Measurements from ENCODE around the gene NDUFA6.

NDUFA6 gene

GRCh38 chr22:42069801-42070516 lies 20.6 kb downstream of the NDUFA6 start:
- peaks cover 5% of the 10 kb centered on the region for H3K36me3 Mint-ChIP-seq (ENCODE audit: low read depth)
- peak overlapping the region; percentile 84 for H3K4me3 Mint-ChIP-seq
- no peaks in the 10 kb centered on the region for H3K27me3 Mint-ChIP-seq
- no peaks in the 10 kb centered on the region for H3K9me3 Mint-ChIP-seq
- ATAC-seq (no peak), DNase-seq (no peak)
- H3K4me1 Mint-ChIP-seq: peaks cover 29% of the 10 kb centered on the region
- H3K27ac Mint-ChIP-seq: peak overlapping the region; percentile 75

DNA sequence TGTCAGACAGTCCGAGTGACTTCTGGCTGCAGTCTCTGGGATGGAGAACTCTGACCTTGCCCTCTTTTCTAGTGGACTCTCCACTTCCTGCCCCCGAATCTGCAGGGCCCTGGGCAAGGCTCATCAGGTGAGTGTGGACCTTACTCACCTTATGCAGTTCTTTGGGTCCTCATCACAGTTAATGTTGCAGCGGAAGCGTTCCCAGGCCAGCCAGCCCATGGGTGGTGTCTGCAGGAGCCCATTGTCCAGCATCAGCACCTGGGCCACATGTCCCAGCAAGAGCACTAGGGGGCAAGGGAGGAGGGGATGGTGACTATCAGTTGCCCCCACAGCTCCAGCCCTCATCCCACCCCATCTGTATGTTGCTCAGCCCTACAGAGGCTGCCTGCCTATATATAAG lies 22.3 kb downstream of the NDUFA6 start:
- Mint-ChIP-seq H3K27me3 (no peaks in the 10 kb centered on the region), H3K9me3 (no peaks in the 10 kb centered on the region), H3K36me3 (ENCODE audit: low read depth) (peaks cover 5% of the 10 kb centered on the region), H3K4me1 (peaks cover 19% of the 10 kb centered on the region), H3K4me3 (no peak overlapping the region), H3K27ac (no peak overlapping the region)
- ATAC-seq (no peak), DNase-seq (no peak)

DNA sequence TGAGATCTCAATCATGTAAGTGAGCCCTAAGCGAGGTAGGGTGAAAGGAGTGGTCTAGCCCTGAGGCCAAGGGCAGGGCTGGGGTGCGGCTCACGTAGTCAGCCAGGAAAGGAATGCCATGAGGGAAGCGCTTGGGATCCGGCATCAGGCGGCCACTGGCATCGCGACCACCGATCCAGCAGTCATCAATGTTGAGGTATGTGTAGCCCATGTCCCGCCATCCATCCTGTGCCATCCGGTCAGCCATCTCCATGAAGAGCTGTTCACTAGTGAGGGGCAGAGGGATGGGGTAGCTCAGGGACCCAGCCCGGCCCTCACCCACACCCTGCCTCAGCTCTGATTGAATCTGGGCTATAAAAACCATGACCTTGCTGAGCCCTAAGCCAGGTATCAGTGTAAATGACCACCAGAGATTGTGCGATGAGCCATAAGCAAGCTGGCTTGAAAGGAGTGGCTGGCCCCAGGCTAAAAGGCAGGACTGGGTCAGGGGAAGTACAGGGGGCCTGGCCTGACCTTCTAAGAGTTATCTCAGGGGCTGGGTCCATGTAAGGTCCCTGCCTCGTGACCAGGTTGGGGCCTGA lies 22.8 kb downstream of the NDUFA6 start:
- no peak overlapping the region for H3K27ac Mint-ChIP-seq

DNA sequence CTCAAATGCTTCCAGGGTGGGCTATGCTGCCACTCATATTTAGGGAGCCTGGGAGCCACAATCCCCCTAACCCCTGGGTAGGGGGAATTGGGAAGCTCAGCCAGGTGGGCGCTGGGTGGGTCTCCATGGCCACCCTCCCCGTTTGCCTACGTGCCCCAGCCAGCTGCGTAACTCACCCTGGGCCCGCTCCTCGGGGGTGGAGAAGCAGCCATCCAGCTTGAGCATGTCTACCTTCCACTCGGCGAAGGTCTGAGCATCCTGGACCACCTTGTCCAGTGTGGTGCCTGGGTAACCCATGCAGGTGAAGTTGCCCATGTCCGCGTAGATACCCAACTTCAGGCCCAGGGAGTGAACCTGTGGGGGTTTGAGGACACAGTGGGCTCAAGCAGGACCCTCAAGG lies 23.6 kb downstream of the NDUFA6 start:
- Mint-ChIP-seq H3K27ac (no peak overlapping the region), H3K4me3 (no peak overlapping the region), H3K27me3 (no peaks in the 10 kb centered on the region), H3K4me1 (peaks cover 17% of the 10 kb centered on the region), H3K9me3 (no peaks in the 10 kb centered on the region), H3K36me3 (ENCODE audit: low read depth) (peaks cover 9% of the 10 kb centered on the region)
- no peak for DNase-seq
- ATAC-seq: no peak

More for the DNA sequence above, 22.8 kb downstream of the NDUFA6 start:
- Mint-ChIP-seq H3K9me3 (no peaks in the 10 kb centered on the region), H3K4me1 (peaks cover 17% of the 10 kb centered on the region), H3K4me3 (no peak overlapping the region), H3K27me3 (no peaks in the 10 kb centered on the region), H3K36me3 (ENCODE audit: low read depth) (peaks cover 6% of the 10 kb centered on the region)
- ATAC-seq (no peak), DNase-seq (no peak)

- peaks cover 9% of the 10 kb centered on the region for H3K36me3 Mint-ChIP-seq (ENCODE audit: low read depth)
- no peak overlapping the region for H3K27ac Mint-ChIP-seq
- DNase-seq (no peak), ATAC-seq (no peak)
- H3K9me3 Mint-ChIP-seq: no peaks in the 10 kb centered on the region
- no peaks in the 10 kb centered on the region for H3K27me3 Mint-ChIP-seq
- peaks cover 11% of the 10 kb centered on the region for H3K4me1 Mint-ChIP-seq
- no peak overlapping the region for H3K4me3 Mint-ChIP-seq
Observed at GRCh38 chr22:42066126-42066761, 24.3 kb downstream of the NDUFA6 start.

- peaks cover 13% of the 10 kb centered on the region for H3K36me3 Mint-ChIP-seq (ENCODE audit: low read depth)
- H3K27ac Mint-ChIP-seq: no peak overlapping the region
- H3K9me3 Mint-ChIP-seq: no peaks in the 10 kb centered on the region
- DNase-seq (no peak), ATAC-seq (no peak)
- no peaks in the 10 kb centered on the region for H3K27me3 Mint-ChIP-seq
- peaks cover 5% of the 10 kb centered on the region for H3K4me1 Mint-ChIP-seq
- H3K4me3 Mint-ChIP-seq: no peak overlapping the region
Observed at GRCh38 chr22:42065438-42066125, 25.0 kb downstream of the NDUFA6 start.

DNA sequence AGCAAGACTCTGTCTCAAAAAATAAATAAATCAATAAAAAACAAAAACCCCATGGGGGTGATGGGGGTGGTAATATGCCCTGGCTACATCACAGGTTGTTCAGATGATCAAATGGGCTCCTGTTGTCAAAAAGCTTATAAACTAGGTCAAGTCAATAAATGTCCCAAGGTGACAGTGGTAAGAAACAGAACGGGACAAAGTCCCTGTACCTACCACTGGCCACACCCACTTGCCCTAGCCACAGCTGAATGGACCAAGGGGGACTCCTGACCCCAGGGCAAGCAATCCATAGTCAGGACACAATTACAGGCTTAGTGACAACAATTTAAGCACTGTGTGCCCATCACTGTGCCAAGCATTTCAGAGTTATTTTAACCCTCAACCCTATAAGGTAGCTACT lies 25.9 kb downstream of the NDUFA6 start:
- Mint-ChIP-seq H3K4me3 (no peak overlapping the region), H3K36me3 (ENCODE audit: low read depth) (peaks cover 17% of the 10 kb centered on the region), H3K27me3 (no peaks in the 10 kb centered on the region), H3K9me3 (no peaks in the 10 kb centered on the region), H3K27ac (no peak overlapping the region), H3K4me1 (no peaks in the 10 kb centered on the region)
- no peak for ATAC-seq
- no peak for DNase-seq

DNA sequence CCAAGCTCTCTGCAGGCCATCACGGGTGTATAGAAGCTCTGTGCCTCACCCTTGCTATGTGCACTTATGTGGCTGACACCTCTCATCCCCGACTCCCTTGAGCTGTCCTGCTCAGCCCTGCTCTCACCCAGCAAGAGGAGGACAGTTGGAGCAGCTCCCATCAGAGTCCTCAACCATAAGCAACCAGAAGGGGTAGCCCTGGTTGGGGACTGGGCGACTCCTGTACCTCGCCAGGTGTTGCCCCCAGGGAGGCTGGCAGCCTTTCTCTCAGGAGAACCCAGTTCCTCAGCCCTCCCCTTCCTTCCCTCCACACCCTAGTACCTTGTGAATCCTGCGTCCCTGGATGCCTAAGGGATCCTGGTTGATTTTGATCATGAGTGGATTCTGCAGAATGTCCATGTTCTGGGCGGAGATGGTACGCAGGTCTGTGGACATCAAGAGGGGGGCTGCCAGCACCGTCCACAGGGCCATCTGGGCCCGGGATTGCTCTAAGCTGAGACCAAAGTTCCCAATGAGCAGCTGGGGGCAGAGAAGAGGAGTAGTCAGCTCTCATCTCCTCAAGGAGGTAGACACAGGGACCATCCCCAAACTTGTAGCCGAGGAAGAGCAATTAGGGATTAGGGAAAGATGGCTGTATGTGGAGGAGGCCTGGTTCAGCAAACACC lies 27.9 kb downstream of the NDUFA6 start:
- DNase-seq (no peak), ATAC-seq (no peak)
- H3K27me3 Mint-ChIP-seq: no peaks in the 10 kb centered on the region
- H3K4me1 Mint-ChIP-seq: no peaks in the 10 kb centered on the region
- no peak overlapping the region for H3K27ac Mint-ChIP-seq
- peaks cover 32% of the 10 kb centered on the region for H3K36me3 Mint-ChIP-seq (ENCODE audit: low read depth)
- H3K9me3 Mint-ChIP-seq: peaks cover 6% of the 10 kb centered on the region
- no peak overlapping the region for H3K4me3 Mint-ChIP-seq

- H3K4me3 Mint-ChIP-seq: no peak overlapping the region
- ATAC-seq (peak; percentile 36), DNase-seq (no peak)
- H3K4me1 Mint-ChIP-seq: no peaks in the 10 kb centered on the region
- peaks cover 19% of the 10 kb centered on the region for H3K9me3 Mint-ChIP-seq
- H3K27me3 Mint-ChIP-seq: no peaks in the 10 kb centered on the region
- peaks cover 38% of the 10 kb centered on the region for H3K36me3 Mint-ChIP-seq (ENCODE audit: low read depth)
- no peak overlapping the region for H3K27ac Mint-ChIP-seq
Observed at GRCh38 chr22:42061041-42061440, 29.5 kb downstream of the NDUFA6 start.

GRCh38 chr22:42060489-42060888 lies 30.1 kb downstream of the NDUFA6 start:
- ATAC-seq (no peak), DNase-seq (no peak)
- Mint-ChIP-seq H3K36me3 (ENCODE audit: low read depth) (peaks cover 38% of the 10 kb centered on the region), H3K27me3 (no peaks in the 10 kb centered on the region), H3K9me3 (peaks cover 19% of the 10 kb centered on the region), H3K4me3 (no peak overlapping the region), H3K4me1 (no peaks in the 10 kb centered on the region), H3K27ac (no peak overlapping the region)

- Mint-ChIP-seq H3K27ac (no peak overlapping the region), H3K4me3 (no peak overlapping the region), H3K36me3 (ENCODE audit: low read depth) (peaks cover 32% of the 10 kb centered on the region), H3K4me1 (no peaks in the 10 kb centered on the region), H3K9me3 (peaks cover 19% of the 10 kb centered on the region), H3K27me3 (no peaks in the 10 kb centered on the region)
- ATAC-seq: no peak
- DNase-seq: no peak
Observed at GRCh38 chr22:42056757-42057511, 33.6 kb downstream of the NDUFA6 start.

- H3K27me3 Mint-ChIP-seq: no peaks in the 10 kb centered on the region
- peaks cover 8% of the 10 kb centered on the region for H3K36me3 Mint-ChIP-seq (ENCODE audit: low read depth)
- H3K27ac Mint-ChIP-seq: no peak overlapping the region
- ATAC-seq: no peak
- no peaks in the 10 kb centered on the region for H3K4me1 Mint-ChIP-seq
- no peak for DNase-seq
- H3K9me3 Mint-ChIP-seq: peaks cover 13% of the 10 kb centered on the region
- H3K4me3 Mint-ChIP-seq: no peak overlapping the region
Observed at GRCh38 chr22:42052765-42053164, 37.8 kb downstream of the NDUFA6 start.

DNA sequence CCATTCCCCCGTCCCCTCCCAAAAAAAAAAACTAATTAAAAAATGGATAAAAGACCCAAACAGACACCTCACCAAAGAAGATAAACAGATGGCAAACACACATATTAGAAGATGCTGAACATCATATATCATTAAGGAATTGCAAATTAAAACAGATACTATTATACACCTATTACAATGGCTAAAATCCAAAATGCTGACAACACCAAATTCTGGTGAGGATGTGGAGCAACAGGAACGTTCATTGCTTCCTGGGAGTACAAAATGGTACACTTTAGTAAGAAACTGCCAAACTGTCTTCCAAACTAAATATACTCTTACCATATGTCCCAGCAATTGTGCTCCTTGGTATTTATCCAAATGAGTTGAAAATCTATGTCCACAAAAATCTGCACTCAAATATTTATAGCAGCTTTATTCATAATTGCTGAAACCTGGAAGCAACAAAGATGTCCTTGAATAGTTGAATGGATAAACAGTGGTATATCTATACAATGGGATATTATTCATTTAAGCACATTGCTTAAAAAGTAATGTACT lies 39.9 kb downstream of the NDUFA6 start:
- Mint-ChIP-seq H3K36me3 (ENCODE audit: low read depth) (no peaks in the 10 kb centered on the region), H3K27ac (no peak overlapping the region), H3K9me3 (no peaks in the 10 kb centered on the region), H3K4me1 (no peaks in the 10 kb centered on the region), H3K27me3 (no peaks in the 10 kb centered on the region), H3K4me3 (no peak overlapping the region)
- ATAC-seq: no peak
- DNase-seq: no peak

DNA sequence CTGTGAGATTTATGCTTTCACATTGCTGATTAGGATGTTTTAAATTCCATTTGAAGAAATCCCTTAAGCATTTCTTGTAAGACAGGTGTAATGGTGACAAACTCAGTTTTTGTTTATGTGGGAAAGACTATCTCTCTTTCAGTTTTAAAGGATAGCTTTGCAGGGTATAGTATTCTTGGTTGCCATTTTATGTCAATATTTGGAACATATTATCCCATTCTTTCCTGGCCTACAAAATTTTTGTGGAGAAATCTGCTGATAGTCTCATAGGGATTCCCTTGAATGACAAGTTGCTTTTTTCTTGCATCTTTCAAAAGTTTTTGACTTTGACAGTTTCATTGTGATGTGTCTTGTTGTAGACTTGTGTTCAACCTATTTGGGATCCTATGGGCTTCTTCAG lies 48.8 kb downstream of the NDUFA6 start:
- H3K36me3 Mint-ChIP-seq (ENCODE audit: low read depth): peaks cover 8% of the 10 kb centered on the region
- H3K4me1 Mint-ChIP-seq: no peaks in the 10 kb centered on the region
- no peaks in the 10 kb centered on the region for H3K27me3 Mint-ChIP-seq
- H3K9me3 Mint-ChIP-seq: peaks cover 19% of the 10 kb centered on the region
- no peak for ATAC-seq
- no peak overlapping the region for H3K27ac Mint-ChIP-seq
- no peak for DNase-seq
- no peak overlapping the region for H3K4me3 Mint-ChIP-seq

All from activated naive CD8-positive, alpha-beta T cell treated with anti-CD3 and anti-CD28 coated beads, Interleukin-2, amount 50 U/mL, for 24 hours (primary cell).